Umbilical cord (tissue), 2 donors: ENCODE data around the gene NES. TPM values are rescaled to one million over a fixed set of nuclear protein-coding genes. Genes with fewer than 3 reads are reported as not detected.

ENCODE experiments used
- DNase-seq: peaks from one replicate; pipeline ENCODE4 v3.0.0-alpha.2; 2015; ENCODE audit warnings: low spot score
- total RNA-seq: library from RNA; depleted of rRNA; stranded (reverse); fragments of >200 nt; gene quantifications from one replicate; pipeline ENCODE4 v1.2.3, GENCODE V29; 2014; ENCODE audit warnings: low replicate concordance; ENCODE audit not compliant: insufficient read depth

NES gene
- total RNA-seq, 1 donor from 2014 or later: 19.0 TPM

- DNase-seq: no peak
These were observed 26.5 kb upstream of the NES start for GRCh38 chr1:156703741-156704140.

GRCh38 chr1:156703336-156703735 is 26.1 kb upstream of the NES start:
- no peak for DNase-seq

- no peak for DNase-seq
These were observed 23.7 kb upstream of the NES start for GRCh38 chr1:156700736-156701531.

- DNase-seq: no peak
These were observed 21.8 kb upstream of the NES start for GRCh38 chr1:156698995-156699394.

- no peak for DNase-seq
These were observed 20.3 kb upstream of the NES start for GRCh38 chr1:156697481-156697880.

GRCh38 chr1:156696755-156697154 is 19.5 kb upstream of the NES start:
- DNase-seq: no peak

GRCh38 chr1:156694690-156694962 is 17.4 kb upstream of the NES start:
- DNase-seq: no peak

- DNase-seq: no peak
These were observed 16.9 kb upstream of the NES start for GRCh38 chr1:156693848-156694689.

GRCh38 chr1:156692925-156693847 is 16.0 kb upstream of the NES start:
- DNase-seq: peak; percentile 81

GRCh38 chr1:156692441-156692924 is 15.3 kb upstream of the NES start:
- DNase-seq: no peak

GRCh38 chr1:156691665-156692440 is 14.6 kb upstream of the NES start:
- DNase-seq: peak; percentile 76

- DNase-seq: no peak
These were observed 14.0 kb upstream of the NES start for GRCh38 chr1:156691191-156691590.

- no peak for DNase-seq
These were observed 13.4 kb upstream of the NES start for GRCh38 chr1:156690675-156691036.

- no peak for DNase-seq
These were observed 12.9 kb upstream of the NES start for GRCh38 chr1:156689953-156690674.

- peak; percentile 89 for DNase-seq
These were observed 12.1 kb upstream of the NES start for GRCh38 chr1:156689035-156689952.

- no peak for DNase-seq
These were observed 7.1 kb upstream of the NES start for GRCh38 chr1:156684227-156684782.

GRCh38 chr1:156682166-156682890 is 5.1 kb upstream of the NES start:
- no peak for DNase-seq
